Measurements from ENCODE around the gene TEPSIN.

TEPSIN gene

GRCh38 chr17:81213978-81214377, 24.9 kb downstream of the TEPSIN start:
- H3K27me3 ChIP-seq: no peaks in the 10 kb centered on the region
- H3K36me3 ChIP-seq: peaks cover 43% of the 10 kb centered on the region
- H3K4me1 ChIP-seq: peaks cover 31% of the 10 kb centered on the region
- no peak for TF ChIP-seq Cebpa-rat (IDR thresholded peaks at IDR 0.05)
- H3K27ac ChIP-seq: no peak overlapping the region
- H3K9ac ChIP-seq: no peak overlapping the region
- no peaks in the 10 kb centered on the region for H3K9me3 ChIP-seq
- no peak overlapping the region for H3K4me3 ChIP-seq
- H3K4me2 ChIP-seq: no peak overlapping the region
- peaks cover 35% of the 10 kb centered on the region for H4K20me1 ChIP-seq

DNA sequence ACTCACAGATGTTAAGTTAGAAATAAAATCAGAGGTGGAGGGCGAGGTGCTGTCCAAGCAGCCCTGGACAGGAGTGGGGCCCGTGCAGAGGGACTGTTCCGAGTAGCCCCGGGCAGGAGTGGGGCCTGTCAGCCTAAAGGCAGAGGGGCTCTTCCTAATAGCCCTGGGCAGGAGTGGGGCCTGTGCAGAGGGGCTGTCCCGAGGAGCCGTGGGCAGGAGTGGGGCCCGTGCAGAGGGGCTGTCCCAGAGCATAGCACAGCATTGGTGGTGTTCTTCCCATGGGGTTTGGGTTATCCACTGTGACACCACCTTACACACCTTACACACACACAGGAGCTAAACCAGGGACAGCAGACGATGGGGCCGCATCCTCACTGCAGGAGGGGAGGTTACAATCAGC, 26.5 kb downstream of the TEPSIN start:
- Histone ChIP-seq H4K20me1 (peaks cover 48% of the 10 kb centered on the region), H3K27ac (no peak overlapping the region), H3K9ac (no peak overlapping the region), H3K4me1 (peaks cover 45% of the 10 kb centered on the region), H3K4me2 (no peak overlapping the region), H3K27me3 (no peaks in the 10 kb centered on the region), H3K4me3 (no peak overlapping the region), H3K9me3 (no peaks in the 10 kb centered on the region), H3K36me3 (peaks cover 39% of the 10 kb centered on the region)
- TF ChIP-seq Cebpa-rat (IDR thresholded peaks at IDR 0.05): no peak

- H3K4me2 ChIP-seq: peak overlapping the region; percentile 79
- TF ChIP-seq Cebpa-rat (IDR thresholded peaks at IDR 0.05): no peak
- H3K9me3 ChIP-seq: no peaks in the 10 kb centered on the region
- no peak overlapping the region for H3K4me3 ChIP-seq
- peaks cover 63% of the 10 kb centered on the region for H4K20me1 ChIP-seq
- H3K36me3 ChIP-seq: peaks cover 25% of the 10 kb centered on the region
- H3K9ac ChIP-seq: peak overlapping the region; percentile 39
- H3K27ac ChIP-seq: peak overlapping the region; percentile 39; the same call in 1 of the 2 replicates
- peaks cover 60% of the 10 kb centered on the region for H3K4me1 ChIP-seq
- no peaks in the 10 kb centered on the region for H3K27me3 ChIP-seq
Observed at GRCh38 chr17:81210868-81211267, 28.0 kb downstream of the TEPSIN start.

GRCh38 chr17:81210466-81210865, 28.4 kb downstream of the TEPSIN start:
- no peak overlapping the region for H3K4me3 ChIP-seq
- no peak for TF ChIP-seq Cebpa-rat (IDR thresholded peaks at IDR 0.05)
- peaks cover 67% of the 10 kb centered on the region for H4K20me1 ChIP-seq

DNA sequence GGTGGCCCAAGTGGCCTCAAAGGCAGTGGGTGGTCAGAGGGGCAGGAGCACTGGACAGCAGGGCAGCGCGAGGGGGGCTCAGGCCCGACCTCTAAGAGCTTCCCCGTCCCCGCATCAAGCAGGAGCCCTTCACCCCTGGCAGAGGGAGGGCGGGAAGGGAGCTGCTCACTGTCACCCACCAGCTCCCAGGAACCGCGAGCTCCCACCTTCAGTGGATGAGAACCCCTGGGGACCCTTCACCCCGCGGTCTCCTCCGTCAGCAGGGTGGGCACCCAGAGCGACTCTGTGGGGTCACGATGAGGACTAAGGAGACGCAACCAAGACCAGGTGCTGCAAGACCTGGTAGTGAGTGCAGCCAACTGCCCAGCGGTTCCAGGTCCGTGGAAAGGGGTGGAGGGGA, 29.7 kb downstream of the TEPSIN start:
- Histone ChIP-seq H3K27me3 (no peaks in the 10 kb centered on the region), H3K4me3 (no peak overlapping the region), H3K36me3 (peaks cover 18% of the 10 kb centered on the region), H3K4me2 (no peak overlapping the region), H3K27ac (0 out of 2 replicates have a peak overlapping the region, but pooled peaks have one; percentile 4), H4K20me1 (peaks cover 74% of the 10 kb centered on the region), H3K4me1 (peaks cover 74% of the 10 kb centered on the region), H3K9ac (no peak overlapping the region), H3K9me3 (no peaks in the 10 kb centered on the region)
- no peak for TF ChIP-seq Cebpa-rat (IDR thresholded peaks at IDR 0.05)

More at GRCh38 chr17:81210466-81210865, 28.4 kb downstream of the TEPSIN start:
- Histone ChIP-seq H3K36me3 (peaks cover 20% of the 10 kb centered on the region), H3K27ac (peak overlapping the region; percentile 39; the same call in 1 of the 2 replicates), H3K27me3 (no peaks in the 10 kb centered on the region), H3K4me1 (peaks cover 64% of the 10 kb centered on the region), H3K9ac (peak overlapping the region; percentile 39), H3K9me3 (no peaks in the 10 kb centered on the region), H3K4me2 (peak overlapping the region; percentile 79)

GRCh38 chr17:81208651-81209050, 30.2 kb downstream of the TEPSIN start:
- no peak overlapping the region for H3K4me3 ChIP-seq
- no peak overlapping the region for H3K9ac ChIP-seq
- no peak for TF ChIP-seq Cebpa-rat (IDR thresholded peaks at IDR 0.05)
- peaks cover 22% of the 10 kb centered on the region for H3K36me3 ChIP-seq
- H3K4me2 ChIP-seq: no peak overlapping the region
- H3K9me3 ChIP-seq: no peaks in the 10 kb centered on the region
- H3K4me1 ChIP-seq: peaks cover 77% of the 10 kb centered on the region
- no peaks in the 10 kb centered on the region for H3K27me3 ChIP-seq
- peaks cover 78% of the 10 kb centered on the region for H4K20me1 ChIP-seq
- 0 out of 2 replicates have a peak overlapping the region, but pooled peaks have one; percentile 4 for H3K27ac ChIP-seq

DNA sequence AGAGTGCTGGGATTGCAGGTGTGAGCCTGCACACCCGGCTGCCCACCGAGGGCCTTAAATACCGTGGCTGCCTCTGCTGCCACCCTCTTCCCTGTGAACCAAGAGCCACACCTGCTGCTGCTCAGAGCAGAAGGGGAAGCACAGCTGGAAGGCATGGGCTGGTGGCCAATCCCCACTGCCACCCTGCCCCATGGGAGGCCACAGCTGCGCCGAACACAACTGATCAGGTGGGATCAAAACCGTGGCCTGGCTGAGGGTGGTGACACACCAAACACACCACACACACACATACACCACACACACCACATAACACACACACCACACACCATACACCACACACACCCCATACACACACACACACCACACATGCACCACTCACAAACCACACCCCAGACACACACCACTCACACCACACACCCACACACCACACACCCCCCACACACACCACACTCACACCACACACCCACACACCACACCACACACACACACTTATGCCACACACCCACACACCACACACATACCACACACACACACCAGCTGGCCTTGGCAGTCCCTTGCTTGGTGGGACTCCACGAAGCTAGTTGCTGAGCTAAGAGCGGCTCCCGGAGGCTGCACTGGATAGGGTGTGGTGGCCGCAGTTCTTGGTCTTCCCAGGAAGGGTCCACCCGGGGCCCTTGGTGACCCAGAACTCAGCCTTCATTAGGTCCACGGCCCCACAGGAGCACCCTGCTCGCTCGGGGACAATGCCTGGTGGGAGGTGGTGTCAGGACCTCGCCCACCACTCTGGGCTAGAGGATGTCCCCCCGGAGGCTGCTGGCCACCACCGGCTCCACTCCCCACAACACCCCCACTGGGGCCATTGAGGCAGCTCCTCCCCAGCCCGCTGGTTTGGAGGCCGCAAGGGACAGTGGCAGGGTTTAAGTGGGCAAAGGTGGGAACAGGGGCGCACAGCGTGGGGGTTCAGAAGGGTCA, 31.0 kb downstream of the TEPSIN start:
- Histone ChIP-seq H3K27ac (peak overlapping the region; percentile 72), H3K9me3 (no peaks in the 10 kb centered on the region)

DNA sequence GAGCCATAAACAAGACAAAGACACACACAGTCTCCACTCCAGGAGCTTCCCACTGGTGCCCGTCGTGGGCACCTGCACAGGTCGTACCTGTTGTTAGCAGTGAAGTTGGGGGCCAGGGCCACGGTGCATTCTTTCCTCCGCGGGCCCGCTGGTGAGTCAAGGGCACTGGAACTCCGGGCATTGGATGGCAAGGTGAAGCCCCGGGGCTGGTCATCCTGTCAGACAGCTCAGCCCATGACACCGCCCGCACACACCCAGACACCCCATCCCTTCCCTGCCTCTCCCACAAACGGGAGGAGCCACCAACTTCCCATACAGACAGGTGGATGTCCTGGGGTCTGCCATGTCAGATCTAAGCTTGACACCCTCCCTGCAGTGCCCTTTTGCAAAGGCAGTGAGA, 32.2 kb downstream of the TEPSIN start:
- H3K9ac ChIP-seq: no peak overlapping the region
- H3K4me2 ChIP-seq: peak overlapping the region; percentile 66
- TF ChIP-seq Cebpa-rat (IDR thresholded peaks at IDR 0.05): no peak

More for the DNA sequence above, 31.0 kb downstream of the TEPSIN start:
- Histone ChIP-seq H3K4me3 (no peak overlapping the region), H4K20me1 (peaks cover 75% of the 10 kb centered on the region), H3K9ac (no peak overlapping the region), H3K36me3 (peaks cover 26% of the 10 kb centered on the region), H3K27me3 (no peaks in the 10 kb centered on the region), H3K4me2 (peak overlapping the region; percentile 66), H3K4me1 (peaks cover 81% of the 10 kb centered on the region)
- no peak for TF ChIP-seq Cebpa-rat (IDR thresholded peaks at IDR 0.05)

DNA sequence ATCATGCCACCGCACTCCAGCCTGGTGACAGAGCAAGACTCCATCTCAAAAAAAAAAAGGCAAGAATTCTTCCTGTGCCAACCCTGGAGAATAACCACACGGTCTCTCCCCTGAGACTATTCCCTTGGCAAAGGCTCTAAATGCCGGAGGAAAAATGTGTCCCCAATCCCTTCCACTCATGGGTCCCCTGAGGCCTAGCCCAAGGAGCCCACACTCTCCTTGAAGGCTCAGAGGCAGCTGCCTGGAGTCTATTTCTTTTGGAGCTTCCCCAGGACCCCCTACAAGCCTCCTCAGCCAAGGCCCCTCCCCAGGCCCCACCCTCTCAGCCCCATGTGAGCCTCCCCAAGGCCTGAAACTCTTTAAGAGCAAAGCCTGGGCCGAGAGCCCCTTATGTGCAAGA, 32.7 kb downstream of the TEPSIN start:
- Histone ChIP-seq H3K27me3 (no peaks in the 10 kb centered on the region), H3K9me3 (no peaks in the 10 kb centered on the region), H3K4me2 (peak overlapping the region; percentile 66), H3K9ac (no peak overlapping the region), H4K20me1 (peaks cover 61% of the 10 kb centered on the region), H3K36me3 (peaks cover 27% of the 10 kb centered on the region), H3K27ac (0 out of 2 replicates have a peak overlapping the region, but pooled peaks have one; percentile 72), H3K4me3 (no peak overlapping the region), H3K4me1 (peaks cover 83% of the 10 kb centered on the region)
- TF ChIP-seq Cebpa-rat (IDR thresholded peaks at IDR 0.05): no peak

More for the DNA sequence above, 32.2 kb downstream of the TEPSIN start:
- Histone ChIP-seq H4K20me1 (peaks cover 66% of the 10 kb centered on the region), H3K4me1 (peaks cover 83% of the 10 kb centered on the region), H3K27me3 (no peaks in the 10 kb centered on the region), H3K27ac (peak overlapping the region; percentile 72; the same call in 1 of the 2 replicates), H3K4me3 (no peak overlapping the region), H3K9me3 (no peaks in the 10 kb centered on the region), H3K36me3 (peaks cover 27% of the 10 kb centered on the region)

GRCh38 chr17:81204578-81204977, 34.3 kb downstream of the TEPSIN start:
- peaks cover 85% of the 10 kb centered on the region for H3K4me1 ChIP-seq
- peaks cover 36% of the 10 kb centered on the region for H3K36me3 ChIP-seq
- no peaks in the 10 kb centered on the region for H3K9me3 ChIP-seq
- peak overlapping the region; percentile 34; the same call in 1 of the 2 replicates for H3K4me2 ChIP-seq
- no peak overlapping the region for H3K27ac ChIP-seq
- H4K20me1 ChIP-seq: peaks cover 50% of the 10 kb centered on the region
- H3K9ac ChIP-seq: no peak overlapping the region
- H3K27me3 ChIP-seq: no peaks in the 10 kb centered on the region
- no peak overlapping the region for H3K4me3 ChIP-seq
- TF ChIP-seq Cebpa-rat (IDR thresholded peaks at IDR 0.05): no peak
